Measurements from ENCODE around the gene GSTM3. TPM values are rescaled to one million over a fixed set of nuclear protein-coding genes. Genes with fewer than 3 reads are reported as not detected.
"Not testable (repeated sequence)": the region's sequence is repeated elsewhere in the genome, so short reads cannot be mapped to it uniquely, and the experiment has no call there.

GSTM3 gene
- total and polyA plus RNA-seq, 5 experiments from 2014 or later: 10.7 to 96.3 (median 60.0) TPM

GRCh38 chr1:109695138-109695537, 45.7 kb downstream of the GSTM3 start:
- DNase-seq, H3K27ac Mint-ChIP-seq, POLR2A ChIA-PET, H3K9me3 Mint-ChIP-seq, H3K4me3 Mint-ChIP-seq, H3K4me1 Mint-ChIP-seq, H3K27me3 Mint-ChIP-seq, ATAC-seq: not testable (repeated sequence)
- peaks cover 0 to 16% (median 0%) of the 10 kb centered on the region in 3 donors for H3K36me3 Mint-ChIP-seq

- H3K9me3 Mint-ChIP-seq, H3K4me3 Mint-ChIP-seq, H3K4me1 Mint-ChIP-seq, DNase-seq, ATAC-seq, POLR2A ChIA-PET, H3K27me3 Mint-ChIP-seq, H3K27ac Mint-ChIP-seq: not testable (repeated sequence)
- H3K36me3 Mint-ChIP-seq: peaks cover 0 to 19% (median 0%) of the 10 kb centered on the region in 3 donors
Measured at GRCh38 chr1:109694400-109694799, 46.4 kb downstream of the GSTM3 start.

GRCh38 chr1:109691759-109692158, 49.1 kb downstream of the GSTM3 start:
- Mint-ChIP-seq H3K4me1 (peaks cover 0 to 25% (median 5%) of the 10 kb centered on the region in 4 donors), H3K4me3 (no peak overlapping the region), H3K27ac (no peak overlapping the region), H3K27me3 (no peaks in the 10 kb centered on the region), H3K36me3 (peaks cover 0 to 15% (median 0%) of the 10 kb centered on the region in 3 donors), H3K9me3 (no peaks in the 10 kb centered on the region)
- POLR2A ChIA-PET: no interaction called here
- ATAC-seq (no peak), DNase-seq (no peak)

GRCh38 chr1:109689844-109690405, 50.9 kb downstream of the GSTM3 start:
- H3K4me1 Mint-ChIP-seq: peaks cover 0 to 27% (median 5%) of the 10 kb centered on the region in 4 donors
- peak overlapping the region in 1 of 10 donors; percentile 60 for H3K27ac Mint-ChIP-seq
- H3K36me3 Mint-ChIP-seq: peaks cover 0 to 16% (median 0%) of the 10 kb centered on the region in 3 donors
- H3K27me3 Mint-ChIP-seq: no peaks in the 10 kb centered on the region
- ATAC-seq (no peak), DNase-seq (no peak)
- POLR2A ChIA-PET: no interaction called here
- peak overlapping the region in 3 of 10 donors; percentile 5 to 65 (median 33) for H3K4me3 Mint-ChIP-seq
- H3K9me3 Mint-ChIP-seq: peaks cover 0 to 3% (median 0%) of the 10 kb centered on the region in 9 donors

- ATAC-seq (no peak), DNase-seq (peak in 5 of 10 donors; percentile 63 to 81 (median 72))
- Mint-ChIP-seq H3K36me3 (peaks cover 0 to 20% (median 0%) of the 10 kb centered on the region in 3 donors), H3K4me3 (peak within 1 kb of the TSS in 5 of 10 donors; percentile 88 to 93 (median 89)), H3K4me1 (peaks cover 0 to 27% (median 5%) of the 10 kb centered on the region in 4 donors), H3K27ac (peak within 1 kb of the TSS in 5 of 10 donors; percentile 83 to 97 (median 93)), H3K9me3 (peaks cover 0 to 4% (median 0%) of the 10 kb centered on the region in 9 donors), H3K27me3 (no peaks in the 10 kb centered on the region)
- POLR2A ChIA-PET: no interaction called here
Measured at GRCh38 chr1:109687641-109688499, 53.0 kb downstream of the GSTM3 start, which contains the start of gene GSTM1. TSS of gene GSTM1 (plus strand) at chr1:109687817. CDS start at chr1:109687874, 57 bp downstream.

GRCh38 chr1:109687109-109687508, 53.7 kb downstream of the GSTM3 start:
- ATAC-seq, POLR2A ChIA-PET, H3K27me3 Mint-ChIP-seq, DNase-seq, H3K9me3 Mint-ChIP-seq: not testable (repeated sequence)
- Mint-ChIP-seq H3K4me1 (peaks cover 0 to 27% (median 5%) of the 10 kb centered on the region in 4 donors), H3K27ac (peak overlapping the region in 5 of 10 donors; percentile 83 to 97 (median 91)), H3K4me3 (peak overlapping the region in 5 of 10 donors; percentile 88 to 93 (median 89)), H3K36me3 (peaks cover 0 to 16% (median 0%) of the 10 kb centered on the region in 3 donors)

GRCh38 chr1:109685890-109686289, 54.9 kb downstream of the GSTM3 start:
- not testable (repeated sequence) for DNase-seq, ATAC-seq
- H3K36me3 Mint-ChIP-seq: peaks cover 0 to 13% (median 0%) of the 10 kb centered on the region in 3 donors

GRCh38 chr1:109685399-109685798, 55.4 kb downstream of the GSTM3 start:
- H3K4me3 Mint-ChIP-seq, DNase-seq, ATAC-seq, H3K27me3 Mint-ChIP-seq, H3K27ac Mint-ChIP-seq, H3K9me3 Mint-ChIP-seq, POLR2A ChIA-PET: not testable (repeated sequence)
- H3K4me1 Mint-ChIP-seq: peaks cover 0 to 23% (median 5%) of the 10 kb centered on the region in 4 donors
- peaks cover 0 to 10% (median 0%) of the 10 kb centered on the region in 3 donors for H3K36me3 Mint-ChIP-seq

More at GRCh38 chr1:109685890-109686289, 54.9 kb downstream of the GSTM3 start:
- H3K4me1 Mint-ChIP-seq: peaks cover 0 to 24% (median 5%) of the 10 kb centered on the region in 4 donors
- H3K4me3 Mint-ChIP-seq, H3K27ac Mint-ChIP-seq, H3K27me3 Mint-ChIP-seq, H3K9me3 Mint-ChIP-seq, POLR2A ChIA-PET: not testable (repeated sequence)

- H3K27me3 Mint-ChIP-seq, POLR2A ChIA-PET, H3K9me3 Mint-ChIP-seq, H3K27ac Mint-ChIP-seq, H3K4me3 Mint-ChIP-seq, DNase-seq, ATAC-seq, H3K36me3 Mint-ChIP-seq: not testable (repeated sequence)
- H3K4me1 Mint-ChIP-seq: peaks cover 0 to 21% (median 5%) of the 10 kb centered on the region in 4 donors
Measured at GRCh38 chr1:109684777-109685176, 56.1 kb downstream of the GSTM3 start.

Other genes starting within 250 kb of the GSTM3 start
- gene CYB561D1, start 246.9 kb downstream of the GSTM3 start, total RNA-seq: 10 to 100 TPM; 29.5 to 33.6 TPM
- 10 to 100 TPM; 12.4 to 20.2 (median 13.9) TPM for gene CYB561D1, start 246.9 kb downstream of the GSTM3 start, polyA plus RNA-seq
- 10 to 100 TPM; 32.8 to 33.3 TPM for gene AMIGO1, start 231.3 kb downstream of the GSTM3 start, total RNA-seq
- gene AMIGO1, start 231.3 kb downstream of the GSTM3 start, polyA plus RNA-seq: 10 to 100 TPM; 17.8 to 42.2 (median 25.4) TPM
- gene GPR61, start 201.2 kb downstream of the GSTM3 start, total RNA-seq: 1 to 10 TPM; 1.0 to 1.2 TPM
- gene GPR61, start 201.2 kb downstream of the GSTM3 start, polyA plus RNA-seq: 1 to 10 TPM in 1 of 3 donors, under 1 TPM in 1, not detected in 1; 0.71 to 1.1 TPM
- 1 to 10 TPM; 6.8 to 7.3 TPM for gene GNAI3, start 192.4 kb downstream of the GSTM3 start, total RNA-seq
- gene GNAI3, start 192.4 kb downstream of the GSTM3 start, polyA plus RNA-seq: 1 to 10 TPM; 7.1 to 7.7 (median 7.7) TPM
- not detected for gene GNAT2, start 121.4 kb downstream of the GSTM3 start, total RNA-seq
- gene GNAT2, start 121.4 kb downstream of the GSTM3 start, polyA plus RNA-seq: not detected
- 10 to 100 TPM; 71.1 to 76.0 TPM for gene AMPD2, start 121.2 kb downstream of the GSTM3 start, total RNA-seq
- 10 to 100 TPM; 21.9 to 33.9 (median 24.4) TPM for gene AMPD2, start 121.2 kb downstream of the GSTM3 start, polyA plus RNA-seq
- gene GSTM4, start 84.9 kb downstream of the GSTM3 start, total RNA-seq: 1 to 10 TPM; 2.5 to 3.8 TPM
- gene GSTM4, start 84.9 kb downstream of the GSTM3 start, polyA plus RNA-seq: 10 to 100 TPM in 2 of 3 donors, 1 to 10 TPM in 1; 8.6 to 17.4 (median 17.3) TPM
- 10 to 100 TPM; 70.7 to 75.9 TPM for gene GSTM2, start 73.0 kb downstream of the GSTM3 start, total RNA-seq
- gene GSTM2, start 73.0 kb downstream of the GSTM3 start, polyA plus RNA-seq: 10 to 100 TPM; 20.8 to 51.7 (median 40.7) TPM
- under 1 TPM in 1 of 2 experiments, not detected in 1; 0.38 TPM for gene GSTM1, start 53.2 kb downstream of the GSTM3 start, total RNA-seq
- gene GSTM1, start 53.2 kb downstream of the GSTM3 start, polyA plus RNA-seq: 10 to 100 TPM in 2 of 3 donors, not detected in 1; 54.7 to 62.0 TPM
- gene GSTM5, start 28.8 kb downstream of the GSTM3 start, total RNA-seq: not detected
- gene GSTM5, start 28.8 kb downstream of the GSTM3 start, polyA plus RNA-seq: 1 to 10 TPM in 1 of 3 donors, not detected in 2; 1.1 TPM
- not detected for gene EPS8L3, start 22.9 kb upstream of the GSTM3 start, total RNA-seq
- gene EPS8L3, start 22.9 kb upstream of the GSTM3 start, polyA plus RNA-seq: not detected
- under 1 TPM; 0.27 to 0.44 TPM for gene CSF1, start 169.8 kb upstream of the GSTM3 start, total RNA-seq
- 1 to 10 TPM in 2 of 3 donors, under 1 TPM in 1; 0.68 to 1.6 (median 1.1) TPM for gene CSF1, start 169.8 kb upstream of the GSTM3 start, polyA plus RNA-seq
- gene AHCYL1, start 243.7 kb upstream of the GSTM3 start, total RNA-seq: 10 to 100 TPM; 37.8 to 38.1 TPM
- gene AHCYL1, start 243.7 kb upstream of the GSTM3 start, polyA plus RNA-seq: 10 to 100 TPM; 36.8 to 38.6 (median 38.1) TPM